ENCODE measurements around the gene NIPAL1.

The NIPAL1 gene

GRCh38 chr4:48068182-48068581 is 51.6 kb downstream of the NIPAL1 start:
- DNase-seq = no peak

- no peak for DNase-seq
These were observed 52.5 kb downstream of the NIPAL1 start for GRCh38 chr4:48069026-48069425.

GRCh38 chr4:48071191-48071590 is 54.6 kb downstream of the NIPAL1 start:
- no peak for DNase-seq

GRCh38 chr4:48073567-48074103 is 57.1 kb downstream of the NIPAL1 start:
- DNase-seq = no peak

- no peak for DNase-seq
These were observed 58.1 kb downstream of the NIPAL1 start for GRCh38 chr4:48074657-48075056.

GRCh38 chr4:48078425-48078824 is 61.9 kb downstream of the NIPAL1 start:
- DNase-seq = no peak

GRCh38 chr4:48078862-48079655 is 62.5 kb downstream of the NIPAL1 start:
- DNase-seq = no peak

- no peak for DNase-seq
These were observed 63.4 kb downstream of the NIPAL1 start for GRCh38 chr4:48079972-48080391.

- DNase-seq = no peak
These were observed 64.6 kb downstream of the NIPAL1 start for GRCh38 chr4:48081196-48081595.

GRCh38 chr4:48082956-48083355 is 66.4 kb downstream of the NIPAL1 start:
- no peak for DNase-seq

GRCh38 chr4:48085821-48086589 is 69.4 kb downstream of the NIPAL1 start:
- DNase-seq = no peak

Measured in GF-D8 (cell line).